Measurements from ENCODE around the gene LRGUK. TPM values are rescaled to one million over a fixed set of nuclear protein-coding genes. Genes with fewer than 3 reads are reported as not detected.

LRGUK gene
- total RNA-seq, 1 experiment from 2014 or later, result 0.49 TPM

DNA sequence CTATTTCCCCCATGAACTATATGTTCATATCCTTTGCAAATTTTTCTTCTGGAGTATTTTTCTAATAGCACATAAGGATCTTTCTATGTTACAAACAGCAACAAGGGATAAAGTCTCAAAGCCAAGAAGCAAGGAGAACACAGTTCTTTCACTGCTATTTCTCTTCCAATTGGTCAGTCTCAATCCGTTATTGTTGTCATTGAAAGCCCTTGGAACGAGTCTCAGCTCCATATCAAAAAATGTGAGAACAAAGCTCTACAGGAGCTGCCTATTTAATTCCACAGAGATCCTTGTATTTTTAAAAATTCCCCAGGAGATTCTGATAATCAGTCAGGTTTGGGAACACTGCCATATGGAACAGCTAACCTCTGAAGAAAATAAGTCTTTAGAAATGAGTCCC is 173.8 kb downstream of the LRGUK start (continued):
- TF ChIP-seq FOSL1 (IDR thresholded peaks at IDR 0.05; ENCODE audit: low read depth), result no peak

DNA sequence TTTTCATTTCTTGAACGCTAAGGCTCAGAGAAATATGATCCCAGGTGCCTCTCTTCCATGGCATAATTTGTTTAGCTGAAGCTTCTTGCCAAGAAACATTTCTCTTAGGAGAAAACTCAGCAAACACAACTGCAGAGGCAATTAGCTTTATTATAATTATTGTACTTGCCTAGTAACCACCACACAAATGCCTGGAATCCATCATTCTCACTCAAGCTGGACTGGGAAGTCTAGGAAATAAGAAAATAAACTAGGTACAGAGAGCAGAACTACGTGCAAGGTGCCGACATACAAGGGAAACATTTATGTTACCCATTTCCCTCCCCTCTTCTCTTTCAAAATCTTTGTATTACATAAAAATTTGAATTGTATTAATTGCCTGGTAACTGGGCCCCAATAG is 174.5 kb downstream of the LRGUK start:
- no TSS peak for BruUV-seq (replicated peaks)
- DNase-seq (ENCODE audit: low read depth, low spot score) (no peak), ATAC-seq (no peak)
- H4K20me1 ChIP-seq (ENCODE audit: insufficient read depth), result no peaks in the 10 kb centered on the region
- TF ChIP-seq, protein P1, sequence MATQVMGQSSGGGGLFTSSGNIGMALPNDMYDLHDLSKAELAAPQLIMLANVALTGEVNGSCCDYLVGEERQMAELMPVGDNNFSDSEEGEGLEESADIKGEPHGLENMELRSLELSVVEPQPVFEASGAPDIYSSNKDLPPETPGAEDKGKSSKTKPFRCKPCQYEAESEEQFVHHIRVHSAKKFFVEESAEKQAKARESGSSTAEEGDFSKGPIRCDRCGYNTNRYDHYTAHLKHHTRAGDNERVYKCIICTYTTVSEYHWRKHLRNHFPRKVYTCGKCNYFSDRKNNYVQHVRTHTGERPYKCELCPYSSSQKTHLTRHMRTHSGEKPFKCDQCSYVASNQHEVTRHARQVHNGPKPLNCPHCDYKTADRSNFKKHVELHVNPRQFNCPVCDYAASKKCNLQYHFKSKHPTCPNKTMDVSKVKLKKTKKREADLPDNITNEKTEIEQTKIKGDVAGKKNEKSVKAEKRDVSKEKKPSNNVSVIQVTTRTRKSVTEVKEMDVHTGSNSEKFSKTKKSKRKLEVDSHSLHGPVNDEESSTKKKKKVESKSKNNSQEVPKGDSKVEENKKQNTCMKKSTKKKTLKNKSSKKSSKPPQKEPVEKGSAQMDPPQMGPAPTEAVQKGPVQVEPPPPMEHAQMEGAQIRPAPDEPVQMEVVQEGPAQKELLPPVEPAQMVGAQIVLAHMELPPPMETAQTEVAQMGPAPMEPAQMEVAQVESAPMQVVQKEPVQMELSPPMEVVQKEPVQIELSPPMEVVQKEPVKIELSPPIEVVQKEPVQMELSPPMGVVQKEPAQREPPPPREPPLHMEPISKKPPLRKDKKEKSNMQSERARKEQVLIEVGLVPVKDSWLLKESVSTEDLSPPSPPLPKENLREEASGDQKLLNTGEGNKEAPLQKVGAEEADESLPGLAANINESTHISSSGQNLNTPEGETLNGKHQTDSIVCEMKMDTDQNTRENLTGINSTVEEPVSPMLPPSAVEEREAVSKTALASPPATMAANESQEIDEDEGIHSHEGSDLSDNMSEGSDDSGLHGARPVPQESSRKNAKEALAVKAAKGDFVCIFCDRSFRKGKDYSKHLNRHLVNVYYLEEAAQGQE (IDR thresholded peaks at IDR 0.05; ENCODE audit: low read depth), result no peak
- TF ChIP-seq CBX3 (IDR thresholded peaks at IDR 0.05; ENCODE audit: low read depth) (no peak), ELF1 (IDR thresholded peaks at IDR 0.05; ENCODE audit: borderline replicate concordance, low read depth) (no peak), POLR2AphosphoS5 (IDR thresholded peaks at IDR 0.05; ENCODE audit: low read depth, low read length) (no peak), SRF (IDR thresholded peaks at IDR 0.05; ENCODE audit: low read depth) (no peak), TCF7L2 (IDR thresholded peaks at IDR 0.05; ENCODE audit: borderline replicate concordance, extremely low read depth, insufficient read depth, insufficient read length) (no peak), EZH2 (IDR thresholded peaks at IDR 0.05) (no peak), FOSL1 (IDR thresholded peaks at IDR 0.05; ENCODE audit: low read depth) (no peak), CEBPB (IDR thresholded peaks at IDR 0.05; ENCODE audit: low read depth) (no peak), EZH2phosphoT487 (IDR thresholded peaks at IDR 0.05; ENCODE audit: borderline replicate concordance) (no peak)
- TF ChIP-seq, protein P2, sequence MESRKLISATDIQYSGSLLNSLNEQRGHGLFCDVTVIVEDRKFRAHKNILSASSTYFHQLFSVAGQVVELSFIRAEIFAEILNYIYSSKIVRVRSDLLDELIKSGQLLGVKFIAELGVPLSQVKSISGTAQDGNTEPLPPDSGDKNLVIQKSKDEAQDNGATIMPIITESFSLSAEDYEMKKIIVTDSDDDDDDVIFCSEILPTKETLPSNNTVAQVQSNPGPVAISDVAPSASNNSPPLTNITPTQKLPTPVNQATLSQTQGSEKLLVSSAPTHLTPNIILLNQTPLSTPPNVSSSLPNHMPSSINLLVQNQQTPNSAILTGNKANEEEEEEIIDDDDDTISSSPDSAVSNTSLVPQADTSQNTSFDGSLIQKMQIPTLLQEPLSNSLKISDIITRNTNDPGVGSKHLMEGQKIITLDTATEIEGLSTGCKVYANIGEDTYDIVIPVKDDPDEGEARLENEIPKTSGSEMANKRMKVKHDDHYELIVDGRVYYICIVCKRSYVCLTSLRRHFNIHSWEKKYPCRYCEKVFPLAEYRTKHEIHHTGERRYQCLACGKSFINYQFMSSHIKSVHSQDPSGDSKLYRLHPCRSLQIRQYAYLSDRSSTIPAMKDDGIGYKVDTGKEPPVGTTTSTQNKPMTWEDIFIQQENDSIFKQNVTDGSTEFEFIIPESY (IDR thresholded peaks at IDR 0.05; ENCODE audit: extremely low read depth, insufficient replicate concordance, low read length), result no peak
- TF ChIP-seq, protein P3, sequence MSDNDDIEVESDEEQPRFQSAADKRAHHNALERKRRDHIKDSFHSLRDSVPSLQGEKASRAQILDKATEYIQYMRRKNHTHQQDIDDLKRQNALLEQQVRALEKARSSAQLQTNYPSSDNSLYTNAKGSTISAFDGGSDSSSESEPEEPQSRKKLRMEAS (IDR thresholded peaks at IDR 0.05), result no peak
- TF ChIP-seq, protein P4, sequence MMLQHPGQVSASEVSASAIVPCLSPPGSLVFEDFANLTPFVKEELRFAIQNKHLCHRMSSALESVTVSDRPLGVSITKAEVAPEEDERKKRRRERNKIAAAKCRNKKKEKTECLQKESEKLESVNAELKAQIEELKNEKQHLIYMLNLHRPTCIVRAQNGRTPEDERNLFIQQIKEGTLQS (IDR thresholded peaks at IDR 0.05), result no peak
- ChIA-PET RAD21 (ENCODE audit: low non-redundant PET in 1 of 2, low total read pairs in 2 of 2, uncharacterized antibody in 2 of 2, unreplicated experiment in 2 of 2) (no interaction called here), POLR2A (no interaction called here), CTCF (no interaction called here)
- H3K4me1 ChIP-seq (ENCODE audit: control insufficient read depth in 1 of 2, insufficient read depth in 2 of 2, low read length in 2 of 2), result no peaks in the 10 kb centered on the region
- H3K36me3 ChIP-seq (ENCODE audit: control insufficient read depth in 1 of 2, insufficient read depth in 2 of 2, low read length in 2 of 2), result peaks cover 3 to 7% of the 10 kb centered on the region in 2 experiments; a peak in 2 of 4 replicates
- no peaks in the 10 kb centered on the region for H3K9me3 ChIP-seq (ENCODE audit: control insufficient read depth in 1 of 2, insufficient read depth in 1 of 2, low read depth in 1 of 2, low read length in 2 of 2)
- no peak overlapping the region for H3K4me3 ChIP-seq (replicated peaks in 1 of 2; ENCODE audit: low read depth in 1 of 2, low read length in 2 of 2)
- no peak overlapping the region for H3K27ac ChIP-seq (ENCODE audit: low read depth, low read length)
- no peak overlapping the region for H3K9ac ChIP-seq (ENCODE audit: low read length)
- no peaks in the 10 kb centered on the region for H3K9me2 ChIP-seq (ENCODE audit: insufficient read depth)
- H3K27me3 ChIP-seq (ENCODE audit: insufficient read depth, low read length), result no peaks in the 10 kb centered on the region
- intact Hi-C loops (cut with micrococcal nuclease), result no loop called here
- H2AFZ ChIP-seq (ENCODE audit: low read depth, low read length, poor library complexity, severe bottlenecking), result no peak overlapping the region
- no peak overlapping the region for H3K4me2 ChIP-seq (ENCODE audit: low read length)
- no peaks in the 10 kb centered on the region for H3K79me2 ChIP-seq (ENCODE audit: insufficient read depth, low read length)

All from HCT116 (cell line).